Activated gamma-delta T cell treated with Interleukin-2 at 50 U/mL for 16 hours (primary cell): ENCODE measurements around the gene CACNA2D3.
"Not testable (repeated sequence)": the region's sequence is repeated elsewhere in the genome, so short reads cannot be mapped to it uniquely, and the experiment has no call there.

Source experiments
- DNase-seq: peaks from one replicate; pipeline ENCODE4 v3.0.0-alpha.2; 2020

The CACNA2D3 gene

DNA sequence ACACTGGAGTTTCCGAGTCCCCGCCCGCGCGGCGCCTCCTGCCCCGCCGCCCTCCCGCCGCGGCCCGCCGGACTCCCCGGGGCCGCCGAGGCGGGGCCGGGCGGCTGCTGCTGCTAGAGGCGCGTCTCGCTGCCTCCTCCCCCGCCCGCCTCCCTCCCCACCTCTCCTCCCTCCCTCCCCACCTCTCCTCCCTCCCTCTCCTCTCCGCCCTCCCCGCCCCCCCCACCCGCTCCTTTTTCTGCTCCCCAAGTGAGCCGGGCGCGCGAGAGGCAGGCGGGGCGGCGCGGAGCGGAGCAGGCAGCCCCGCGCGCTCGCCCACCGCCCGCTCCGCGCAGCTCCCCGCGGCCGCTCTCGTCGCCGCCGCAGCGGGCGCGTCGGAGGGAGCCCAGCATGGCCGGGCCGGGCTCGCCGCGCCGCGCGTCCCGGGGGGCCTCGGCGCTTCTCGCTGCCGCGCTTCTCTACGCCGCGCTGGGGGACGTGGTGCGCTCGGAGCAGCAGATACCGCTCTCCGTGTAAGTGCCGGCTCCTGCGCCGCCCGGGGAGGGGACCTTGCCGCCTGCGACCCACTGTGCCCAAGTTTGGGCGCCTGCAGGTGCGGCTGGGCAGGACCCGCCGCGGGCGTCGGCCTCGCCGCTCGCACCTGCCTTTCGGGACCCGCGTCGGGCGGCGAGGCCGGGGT, at the start of gene CACNA2D3:
CACNA2D3 (plus strand) TSS at position 229 of the 679 bp plus-strand sequence.
- no peak for DNase-seq

GRCh38 chr3:54073386-54073785, 49.0 kb upstream of the CACNA2D3 start:
- no peak for DNase-seq

- DNase-seq = no peak
These were observed 43.0 kb upstream of the CACNA2D3 start for GRCh38 chr3:54079314-54079713.

GRCh38 chr3:54079730-54080325, 42.5 kb upstream of the CACNA2D3 start:
- DNase-seq = no peak

DNA sequence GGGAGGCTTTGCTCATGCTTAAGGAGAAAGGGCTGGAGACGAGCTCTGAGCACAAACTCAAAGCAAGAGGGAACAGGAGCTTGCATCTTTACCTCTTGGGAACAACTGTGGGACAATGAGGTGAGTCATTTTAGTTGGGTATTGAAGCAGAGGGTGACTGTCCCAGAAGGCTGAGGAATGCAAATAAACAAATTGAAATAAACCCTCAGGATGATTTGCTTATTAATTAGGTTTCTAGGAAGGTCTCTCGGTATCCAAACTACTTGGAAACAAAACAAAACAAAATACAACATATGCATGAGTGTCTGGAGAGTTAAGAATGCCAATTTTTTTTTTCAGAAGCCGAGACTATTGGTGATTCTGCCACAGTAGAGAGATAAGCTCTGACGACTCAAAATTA, 38.4 kb upstream of the CACNA2D3 start:
- no peak for DNase-seq

- DNase-seq = no peak
These were observed 36.4 kb upstream of the CACNA2D3 start for GRCh38 chr3:54085936-54086335.

- DNase-seq = no peak
These were observed 35.5 kb upstream of the CACNA2D3 start for GRCh38 chr3:54086652-54087405.

DNA sequence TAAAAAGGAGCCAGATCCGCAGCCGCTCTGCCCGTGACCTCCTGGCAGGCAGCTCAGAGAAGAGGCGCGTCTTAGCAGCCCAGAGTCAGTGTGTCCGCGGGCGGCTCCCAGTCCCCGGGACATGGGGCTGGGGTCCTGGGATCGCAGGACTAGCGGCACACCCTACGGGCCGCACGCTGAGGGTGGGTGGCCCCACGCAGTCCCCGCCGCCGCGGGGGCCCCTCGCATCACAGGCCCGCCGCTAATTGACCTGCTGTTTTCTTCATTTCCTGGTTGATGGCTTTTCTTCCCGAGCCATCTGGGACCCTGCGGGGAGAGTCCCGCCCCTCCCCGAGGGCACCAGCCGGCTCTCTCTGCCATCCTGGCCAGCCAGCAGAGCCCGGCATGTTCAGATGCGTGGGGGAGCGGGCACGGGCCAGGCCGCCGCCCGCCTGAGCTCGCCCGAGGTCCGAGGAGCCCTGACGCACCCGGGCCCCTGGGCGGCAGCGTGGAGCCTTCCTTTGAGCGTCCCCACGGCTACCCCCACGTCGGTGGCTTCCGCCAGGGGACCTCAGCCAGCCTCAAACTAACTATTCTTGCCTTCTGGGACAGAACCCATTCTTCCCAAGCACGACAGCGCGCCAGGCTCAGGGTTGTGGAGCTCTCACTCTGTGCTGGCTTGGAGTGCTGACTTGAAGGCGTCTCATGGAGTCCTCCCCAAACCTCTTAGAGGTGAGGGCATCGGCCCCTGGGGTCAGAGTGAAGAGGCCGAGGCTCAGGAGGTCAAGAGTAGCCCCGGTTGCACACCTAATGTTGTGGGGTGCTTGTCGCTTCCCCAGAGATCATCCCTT, 34.6 kb upstream of the CACNA2D3 start:
- no peak for DNase-seq

- no peak for DNase-seq
These were observed 28.7 kb upstream of the CACNA2D3 start for GRCh38 chr3:54093491-54094248.

GRCh38 chr3:54094926-54095325, 27.4 kb upstream of the CACNA2D3 start:
- no peak for DNase-seq

DNA sequence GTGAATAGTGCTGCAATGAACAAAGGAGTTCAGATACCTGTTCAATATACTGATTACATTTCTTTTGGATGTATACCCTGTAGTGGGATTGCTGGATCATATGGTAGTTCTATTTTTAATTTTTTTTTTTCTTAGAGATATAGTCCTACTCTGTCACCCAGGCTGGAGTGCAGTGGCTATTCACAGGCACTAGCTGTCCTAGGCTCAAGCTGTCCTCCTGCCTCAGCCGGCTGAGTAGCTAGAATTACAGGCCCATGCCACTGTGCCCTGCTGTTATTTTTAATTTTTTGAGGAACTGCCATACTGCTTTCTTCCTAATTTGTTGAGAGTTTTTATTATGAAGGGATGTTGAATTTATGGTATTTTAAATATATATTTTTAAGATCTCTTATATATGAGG, 23.0 kb upstream of the CACNA2D3 start:
- no peak for DNase-seq

GRCh38 chr3:54104084-54104483, 18.3 kb upstream of the CACNA2D3 start:
- DNase-seq = no peak

GRCh38 chr3:54116129-54116528, 6.2 kb upstream of the CACNA2D3 start:
- not testable (repeated sequence) for DNase-seq

- no peak for DNase-seq
These were observed 1.5 kb upstream of the CACNA2D3 start for GRCh38 chr3:54120657-54121413.

GRCh38 chr3:54121414-54122323, 683 bp upstream of the CACNA2D3 start:
- DNase-seq = no peak

DNA sequence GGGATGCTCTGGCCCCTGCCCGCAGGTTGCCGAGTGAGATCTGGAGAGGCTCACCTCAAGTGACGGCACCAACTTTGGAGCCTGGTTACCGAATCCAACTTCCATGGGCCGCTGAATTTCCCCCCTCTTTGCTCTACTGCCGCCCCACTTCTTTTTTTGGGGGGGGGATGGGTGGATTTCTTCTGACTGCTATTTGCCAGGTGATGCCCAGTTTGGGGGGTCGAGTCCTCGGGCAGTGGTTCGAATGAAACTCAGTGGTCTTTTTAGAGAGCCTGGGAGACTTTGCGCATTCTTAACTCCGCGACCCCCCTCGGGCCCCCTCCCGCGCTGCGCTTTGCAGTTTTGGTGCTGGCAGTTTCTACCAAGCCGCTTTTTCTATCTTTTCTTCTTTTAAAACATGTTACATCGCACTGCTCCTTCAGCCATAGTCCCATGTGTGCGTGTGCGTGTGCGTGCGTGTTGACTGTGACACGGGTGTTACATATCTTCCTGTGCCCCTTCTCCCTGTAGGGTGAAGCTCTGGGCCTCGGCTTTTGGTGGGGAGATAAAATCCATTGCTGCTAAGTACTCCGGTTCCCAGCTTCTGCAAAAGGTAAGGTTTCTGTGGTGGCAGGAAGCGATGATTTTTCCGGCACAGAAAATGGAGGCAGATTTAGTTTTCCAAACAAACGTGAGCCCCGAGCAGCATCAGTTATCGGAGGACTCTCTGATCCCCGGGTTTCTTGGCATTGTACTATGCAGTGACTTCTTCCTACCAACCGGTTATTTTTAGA, 837 bp downstream of the CACNA2D3 start:
- no peak for DNase-seq

- no peak for DNase-seq
These were observed 1.4 kb downstream of the CACNA2D3 start for GRCh38 chr3:54123776-54124196.

- no peak for DNase-seq
These were observed 2.9 kb downstream of the CACNA2D3 start for GRCh38 chr3:54125300-54125699.

DNA sequence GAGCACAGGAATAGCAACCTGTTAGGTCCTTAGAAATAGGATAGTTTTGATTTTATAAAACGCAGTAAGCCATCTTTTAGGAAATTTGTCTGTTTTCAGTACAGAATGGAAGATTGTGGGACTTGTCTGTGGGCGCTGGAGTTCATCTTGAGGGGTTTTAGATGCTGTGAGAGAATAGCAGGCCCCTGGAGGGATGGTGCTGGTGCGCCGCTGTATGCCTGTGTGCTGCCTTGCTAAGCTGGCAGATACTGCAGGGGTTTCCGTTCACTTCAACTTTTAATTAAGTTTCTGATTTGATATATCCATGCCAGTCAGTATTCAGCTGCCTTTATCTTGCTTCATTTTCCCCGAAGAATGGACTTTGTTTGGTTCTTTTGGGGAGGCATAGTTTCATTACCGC, 4.2 kb downstream of the CACNA2D3 start:
- DNase-seq = no peak
